GM12864 (cell line): Measurements from ENCODE around the gene AXIN2.

Source experiments
- DNase-seq: peaks from one replicate; pipeline ENCODE4 v3.0.0-alpha.2; 2011; ENCODE audit warnings: low read depth
- H3K4me3 ChIP-seq: 2 replicates; pipeline ENCODE4 v1.5.1; 2011; ENCODE audit warnings: mild to moderate bottlenecking, low read depth, low read length, control low read depth
- CTCF ChIP-seq: IDR thresholded peaks from 2 replicates; pipeline ENCODE4 v1.5.1; 2011; ENCODE audit warnings: low read depth, mild to moderate bottlenecking, moderate library complexity, low read length, control low read depth, inconsistent platforms; ENCODE audit errors: missing control alignments

AXIN2 gene

GRCh38 chr17:65539630-65540266, 21.7 kb downstream of the AXIN2 start:
- no peak for TF ChIP-seq CTCF
- H3K4me3 ChIP-seq: no peak overlapping the region
- DNase-seq: no peak

GRCh38 chr17:65538675-65539529, 22.5 kb downstream of the AXIN2 start:
- no peak for TF ChIP-seq CTCF
- DNase-seq: no peak

DNA sequence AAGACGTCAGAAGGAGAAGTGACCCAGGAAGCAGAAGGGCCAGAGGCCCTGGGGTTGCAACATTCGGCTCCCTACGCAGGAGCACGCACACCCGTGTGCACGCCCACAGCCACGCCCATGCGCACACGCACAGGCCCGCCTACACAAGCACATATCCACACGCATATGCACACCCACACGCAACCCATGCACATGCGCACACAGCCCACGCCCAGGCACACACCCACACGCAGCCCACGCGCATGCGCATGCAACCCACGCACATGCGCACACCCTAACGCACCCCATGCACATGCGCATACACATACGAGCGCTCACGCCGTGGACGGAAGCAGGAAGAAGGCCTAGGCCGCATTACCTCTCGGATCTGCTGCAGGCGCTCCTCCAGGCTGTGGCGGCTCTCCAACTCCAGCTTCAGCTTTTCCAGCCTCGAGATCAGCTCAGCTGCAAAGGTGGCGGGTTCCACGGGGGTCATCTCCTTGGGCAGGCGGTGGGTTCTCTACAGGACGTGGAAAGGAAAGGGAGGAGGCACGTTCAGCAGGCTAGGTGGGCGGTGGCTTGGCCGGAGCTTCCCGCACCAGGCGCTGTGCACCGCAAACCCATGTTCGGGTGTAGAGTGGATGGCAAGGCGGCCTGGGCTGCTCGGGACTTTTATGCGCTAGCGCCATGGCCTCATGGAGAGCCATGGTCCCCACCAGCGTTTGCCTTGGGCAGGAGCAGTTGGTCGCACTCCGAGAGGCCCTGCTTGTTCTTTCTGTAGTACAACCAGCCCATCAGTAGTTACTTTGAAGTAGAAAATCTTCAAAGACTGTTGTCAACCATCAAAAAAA, 23.4 kb downstream of the AXIN2 start:
- H3K4me3 ChIP-seq: no peak overlapping the region
- DNase-seq: no peak
- TF ChIP-seq CTCF: no peak

More at GRCh38 chr17:65538675-65539529, 22.5 kb downstream of the AXIN2 start:
- H3K4me3 ChIP-seq: no peak overlapping the region

- no peak overlapping the region for H3K4me3 ChIP-seq
- TF ChIP-seq CTCF: no peak
Observed at GRCh38 chr17:65537343-65537844, 24.1 kb downstream of the AXIN2 start.

GRCh38 chr17:65536573-65537342, 24.7 kb downstream of the AXIN2 start:
- no peak for TF ChIP-seq CTCF
- H3K4me3 ChIP-seq: no peak overlapping the region
- DNase-seq: no peak

More at GRCh38 chr17:65537343-65537844, 24.1 kb downstream of the AXIN2 start:
- DNase-seq: no peak
